Stimulated activated CD8-positive, alpha-beta memory T cell treated with anti-CD3 and anti-CD28 coated beads, Interleukin-7, amount 100 ng/mL, for 48 hours (primary cell): ENCODE measurements around the gene ANP32B.

Experiments
- DNase-seq, 2 donors: peaks; one replicate each; pipeline ENCODE4 v3.0.0-alpha.2; 2020; ENCODE audit warnings: low read depth in 1 of 2; ENCODE audit errors: extremely low read depth in 1 of 2

The ANP32B gene

DNA sequence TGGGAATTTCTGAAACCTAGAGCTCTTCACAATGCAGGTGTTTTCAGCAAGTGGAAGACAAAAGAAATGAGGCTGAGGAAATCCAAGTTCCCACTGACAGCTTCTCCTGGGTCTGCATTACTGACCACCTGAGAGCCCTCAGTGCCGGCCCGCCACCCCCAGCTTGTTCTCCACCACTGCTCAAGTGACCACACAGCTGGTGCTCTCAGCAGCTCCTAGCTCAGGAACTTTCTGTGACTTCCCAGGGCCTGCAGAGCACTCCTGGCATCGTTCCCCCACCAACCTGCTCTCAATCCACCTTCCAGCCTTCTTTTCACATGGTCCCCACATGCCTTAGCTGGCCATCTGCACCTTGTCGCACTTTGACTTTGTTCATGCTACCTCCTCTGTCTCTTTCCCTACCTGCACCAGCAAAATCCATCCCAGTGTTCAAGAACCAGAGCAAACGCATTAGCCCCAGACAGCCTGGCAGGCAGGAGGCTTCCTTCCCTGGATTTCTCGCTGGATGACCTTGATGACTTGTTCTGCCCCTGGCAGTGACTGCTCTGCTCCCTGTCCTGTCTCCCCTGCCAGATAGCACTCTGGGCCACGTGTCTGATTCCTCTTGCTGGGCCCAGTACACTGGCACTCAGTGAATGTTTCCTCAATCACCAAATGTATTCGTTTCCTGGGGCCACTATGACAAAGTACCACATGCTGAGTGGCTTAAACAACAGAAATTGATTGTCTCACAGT is 38.3 kb downstream of the ANP32B start:
- no peak for DNase-seq

DNA sequence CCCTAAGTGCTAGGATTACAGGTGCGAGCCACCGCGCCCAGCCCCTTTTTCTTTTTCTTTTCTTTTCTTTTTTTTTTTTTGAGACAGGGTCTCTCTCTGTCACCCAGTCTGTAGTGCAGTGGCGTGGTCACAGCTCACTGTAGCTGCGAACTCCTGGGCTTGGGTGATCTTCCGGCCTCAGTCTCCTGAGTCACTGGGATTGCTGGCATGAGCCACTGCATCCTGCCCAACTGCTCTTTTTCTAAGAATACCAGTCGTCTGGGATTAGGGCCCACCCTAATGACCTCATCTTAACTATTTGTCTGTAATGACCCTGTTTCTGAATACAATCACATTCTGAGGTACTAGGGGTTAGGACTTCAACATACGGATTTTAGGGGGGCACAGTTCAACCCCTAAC is 39.3 kb downstream of the ANP32B start:
- DNase-seq, result no peak

DNA sequence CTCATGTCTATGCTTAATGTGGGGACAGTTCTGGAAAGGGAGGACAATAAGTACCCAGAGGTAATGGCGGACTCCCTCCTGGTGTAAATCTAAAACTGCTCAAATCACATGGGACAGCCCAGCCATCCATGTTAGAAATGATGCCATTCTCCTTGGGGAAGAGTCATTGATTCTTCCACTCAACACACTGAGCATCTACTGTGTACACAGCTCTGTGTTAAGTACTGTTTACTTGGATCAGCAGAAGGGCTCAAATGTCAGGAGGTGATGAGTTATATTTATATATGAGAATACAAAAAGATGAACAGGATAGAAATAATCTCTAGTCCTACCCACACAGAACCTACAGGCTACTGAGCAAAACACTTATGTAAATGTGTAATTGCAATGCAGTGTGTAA is 41.6 kb downstream of the ANP32B start:
- no peak for DNase-seq

DNA sequence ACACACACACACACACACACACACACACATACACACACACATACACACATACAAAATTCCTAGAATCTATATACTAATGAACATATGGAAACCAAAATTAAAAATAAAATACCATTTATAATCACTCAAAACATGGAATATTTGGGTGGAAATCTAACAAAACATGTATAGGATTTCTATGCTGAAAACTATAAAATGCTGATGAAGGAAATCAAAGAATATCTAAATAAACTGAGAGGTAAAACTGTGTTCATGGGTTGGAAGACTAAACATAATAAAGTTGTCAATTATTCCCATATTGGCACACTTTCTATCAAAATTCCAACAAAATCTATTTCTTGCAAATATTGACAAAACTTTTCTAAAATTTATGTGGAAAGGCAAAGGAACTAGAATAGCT is 48.0 kb downstream of the ANP32B start:
- no peak for DNase-seq

DNA sequence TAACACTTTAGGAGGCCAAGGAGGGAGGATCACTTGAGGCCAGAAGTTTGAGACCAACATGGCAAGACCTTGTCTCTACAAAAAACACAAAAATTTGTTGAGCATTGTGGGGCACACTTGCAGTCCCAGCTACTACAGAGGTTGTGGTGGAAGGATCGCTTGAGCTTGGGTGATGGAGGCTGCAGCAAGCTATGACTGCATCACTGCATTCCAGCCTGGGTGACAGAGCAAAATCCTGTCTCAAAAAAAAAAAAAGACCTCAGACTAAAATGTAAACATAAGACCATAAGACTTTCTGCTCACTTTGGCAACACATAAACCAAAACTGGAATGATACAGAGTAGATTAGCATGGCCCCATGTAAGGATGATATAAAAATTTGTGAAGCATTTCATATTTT is 48.8 kb downstream of the ANP32B start:
- DNase-seq, result no peak

DNA sequence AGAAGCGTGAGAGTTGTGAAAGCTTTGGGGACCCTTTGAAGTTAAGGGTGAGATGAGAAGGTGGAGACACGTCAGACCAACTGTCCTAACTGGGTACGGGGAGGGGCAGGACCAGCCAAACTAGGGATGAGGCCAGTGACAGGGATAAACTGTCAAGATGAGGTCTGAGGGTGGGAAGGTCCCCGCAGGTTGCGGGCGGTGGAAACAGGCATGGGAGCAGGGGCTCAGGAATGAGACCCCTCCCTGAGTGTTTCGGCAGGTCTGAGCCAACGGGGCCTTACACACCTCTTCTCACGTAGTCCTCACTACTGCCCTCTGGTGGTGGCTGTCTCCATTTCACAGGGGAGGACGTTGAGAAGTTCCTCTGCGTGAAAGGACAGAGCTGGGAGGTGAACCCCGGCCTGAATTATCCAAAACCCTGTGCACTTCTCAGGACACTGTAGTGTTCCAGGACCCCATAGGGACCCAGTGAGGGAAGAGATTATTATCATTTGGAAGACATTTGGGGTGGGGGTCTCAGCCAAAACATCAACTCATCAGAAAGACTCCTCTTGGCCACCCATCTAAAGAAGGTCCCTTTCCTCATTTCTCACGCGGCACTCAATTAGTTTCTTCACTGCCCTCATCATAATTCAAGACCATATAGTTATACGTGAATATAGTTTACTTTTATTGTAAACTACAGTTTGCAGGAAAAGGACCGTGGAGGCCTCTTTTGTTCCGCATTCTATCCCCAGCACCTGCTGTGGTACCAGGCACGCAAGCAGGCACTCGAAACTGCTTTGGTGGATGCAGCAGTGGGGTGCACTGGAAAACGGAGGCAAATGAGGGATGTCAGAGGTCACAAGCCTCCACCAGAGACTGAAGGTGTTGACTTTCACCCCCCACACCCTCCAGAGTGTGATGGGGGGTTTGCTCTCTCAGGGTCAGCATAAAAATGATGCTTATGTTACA is 51.7 kb downstream of the ANP32B start:
- DNase-seq, result peak; percentile 63 to 85

DNA sequence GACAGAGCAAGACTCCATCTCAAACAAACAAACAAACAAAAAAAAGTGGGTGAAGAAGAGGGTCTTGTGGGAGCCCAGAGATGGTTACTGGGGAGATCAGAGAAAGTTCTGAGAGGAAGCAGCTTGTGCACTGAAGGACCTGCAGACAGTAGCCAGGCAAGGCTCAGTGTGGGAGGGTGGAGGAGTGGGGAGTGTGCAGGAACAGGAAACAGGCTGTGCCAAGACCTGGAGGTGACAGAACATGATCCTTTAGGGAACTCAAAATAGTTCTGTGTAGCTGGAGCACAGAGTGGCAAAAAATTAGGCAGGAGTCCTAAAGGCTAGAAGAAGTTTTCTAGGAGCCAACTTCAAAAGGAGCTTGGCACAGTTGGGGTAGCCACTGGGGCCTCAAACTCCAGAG is 54.2 kb downstream of the ANP32B start:
- no peak for DNase-seq

DNA sequence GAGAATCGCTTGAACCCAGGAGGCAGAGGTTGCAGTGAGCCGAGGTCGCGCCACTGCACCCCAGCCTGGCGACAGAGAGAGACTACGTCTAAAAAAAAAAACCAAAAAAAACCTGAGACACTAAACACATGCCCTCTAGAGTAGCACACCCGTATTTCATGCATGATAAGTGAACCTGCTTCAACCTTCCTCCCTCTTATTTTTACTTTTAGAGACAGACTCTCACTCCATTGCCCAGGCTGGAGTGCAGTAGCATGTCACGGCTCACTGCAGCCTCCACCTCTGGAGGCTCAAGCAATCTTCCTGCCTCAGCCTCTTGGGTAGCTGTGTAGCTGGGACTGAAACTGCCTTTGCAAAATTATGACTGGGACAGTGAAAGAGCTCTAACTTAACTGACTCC is 55.8 kb downstream of the ANP32B start:
- DNase-seq, result no peak

DNA sequence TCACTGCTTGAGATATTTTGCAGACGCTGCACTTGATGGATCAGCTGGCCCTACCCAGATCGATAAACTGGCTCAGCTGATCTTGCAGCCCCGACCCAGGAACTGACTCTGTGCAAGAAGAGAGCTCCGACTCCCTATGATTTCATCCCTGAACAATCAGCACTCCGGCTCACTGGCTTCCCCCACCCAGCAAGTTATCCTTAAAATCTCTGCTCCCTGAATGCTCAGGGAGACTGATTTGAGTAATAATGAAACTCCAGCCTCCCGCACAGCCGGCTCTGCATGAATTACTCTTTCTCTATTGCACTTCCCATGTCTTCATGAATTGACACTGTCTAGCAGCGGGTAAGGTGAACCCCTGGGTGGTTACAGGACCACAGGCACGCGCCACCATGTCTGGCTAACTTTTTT is 56.5 kb downstream of the ANP32B start:
- DNase-seq, result no peak

DNA sequence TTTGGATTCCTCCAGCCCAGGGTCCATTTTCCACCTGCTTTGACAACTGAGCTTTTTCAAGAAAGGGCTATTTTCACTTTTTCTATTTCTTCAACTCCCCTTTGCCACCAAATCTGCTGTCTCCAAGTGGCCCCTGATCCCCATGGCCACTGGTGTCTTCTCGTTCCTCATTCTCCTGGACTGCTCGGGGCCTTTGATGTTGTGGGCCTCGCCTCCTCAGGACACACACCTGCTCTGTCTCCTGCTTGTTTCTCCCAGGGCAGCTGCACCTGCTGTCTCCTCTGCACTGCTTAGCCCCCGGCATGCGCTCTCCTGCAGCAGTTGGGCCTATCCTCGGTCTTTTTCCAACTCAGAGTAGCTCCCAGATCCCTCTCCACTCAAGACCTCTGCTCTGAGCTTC is 57.1 kb downstream of the ANP32B start:
- DNase-seq, result no peak

DNA sequence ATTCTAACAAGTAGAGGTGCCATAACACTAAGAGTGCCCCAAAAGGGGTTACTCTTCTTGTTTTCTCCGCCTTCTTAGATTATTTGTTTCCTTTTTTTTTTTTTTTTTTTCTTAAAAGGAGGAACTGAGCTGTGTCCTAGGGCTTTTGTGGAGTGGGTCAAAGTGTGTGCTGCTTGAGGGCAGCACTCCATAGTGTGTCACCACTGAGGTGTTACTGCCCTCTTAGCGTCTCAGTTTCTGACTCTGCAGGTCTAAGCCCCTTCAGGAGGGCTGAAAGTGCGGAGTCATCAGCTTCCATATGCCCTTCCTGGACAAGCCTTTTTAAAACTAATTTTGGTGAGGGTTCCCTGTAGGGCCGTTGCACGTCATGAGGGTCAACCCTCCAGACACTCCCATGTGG is 60.8 kb downstream of the ANP32B start:
- no peak for DNase-seq

DNA sequence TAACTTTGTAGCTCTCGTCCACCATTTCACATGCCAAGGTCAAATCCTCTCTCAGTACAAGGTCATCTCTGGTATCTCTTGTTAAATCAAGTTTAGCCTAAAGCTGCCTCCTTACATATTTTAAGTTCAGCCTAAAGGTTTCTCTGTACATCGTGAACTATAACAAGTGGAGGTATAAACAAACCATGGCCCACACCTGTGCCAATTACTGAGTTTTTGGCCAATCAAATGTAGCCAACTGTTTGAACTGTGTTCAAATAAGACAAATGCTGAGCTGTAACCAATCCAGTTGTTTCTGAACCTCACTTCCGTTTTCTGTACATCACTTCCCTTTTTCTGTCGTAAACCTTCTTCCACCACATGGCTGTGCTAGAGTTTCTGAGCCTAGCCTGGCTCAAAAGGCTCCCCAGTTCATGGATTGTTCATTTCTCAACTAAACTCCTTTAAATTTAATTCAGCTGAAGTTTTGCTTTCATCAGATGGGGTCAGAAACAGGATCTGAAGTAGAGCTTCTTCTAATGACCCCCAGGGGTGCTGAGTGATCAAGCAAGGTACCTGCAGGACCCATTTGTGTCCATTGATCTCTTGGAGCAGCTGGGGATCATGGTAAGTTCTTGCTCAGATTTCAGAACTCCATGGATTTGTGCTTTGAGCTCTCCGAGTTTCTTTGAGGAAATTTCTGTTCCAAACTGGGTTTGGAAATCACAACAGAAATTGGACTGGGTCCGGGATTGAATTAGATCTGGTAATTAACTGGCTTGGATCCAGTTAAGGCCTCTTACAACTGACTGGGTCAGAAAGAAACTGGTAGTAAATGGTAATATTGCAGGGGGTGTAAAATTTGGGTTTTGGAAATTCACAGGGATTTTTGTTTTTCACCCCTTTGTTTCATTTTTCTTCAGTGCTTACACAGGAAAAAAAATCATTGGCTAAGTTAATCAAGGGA is 62.4 kb downstream of the ANP32B start:
- peak in 1 of 2 donors; percentile 18 for DNase-seq

DNA sequence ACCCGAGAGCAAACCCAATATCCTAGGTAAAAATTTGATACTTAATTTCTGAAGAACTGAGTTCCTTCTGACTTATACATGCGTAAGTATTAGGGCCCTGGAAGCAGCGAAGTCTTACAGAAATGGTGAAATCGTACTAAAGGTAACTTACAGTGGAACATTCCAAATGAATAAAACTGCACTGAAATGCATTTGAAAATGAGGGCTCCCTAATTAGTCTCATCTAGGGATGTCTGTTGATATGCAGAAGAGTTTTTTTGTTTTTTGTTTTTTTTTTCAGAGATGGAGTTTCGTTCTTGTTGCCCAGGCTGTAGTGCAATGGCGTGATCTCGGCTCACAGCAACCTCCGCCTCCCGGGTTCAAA is 63.0 kb downstream of the ANP32B start:
- DNase-seq, result no peak

DNA sequence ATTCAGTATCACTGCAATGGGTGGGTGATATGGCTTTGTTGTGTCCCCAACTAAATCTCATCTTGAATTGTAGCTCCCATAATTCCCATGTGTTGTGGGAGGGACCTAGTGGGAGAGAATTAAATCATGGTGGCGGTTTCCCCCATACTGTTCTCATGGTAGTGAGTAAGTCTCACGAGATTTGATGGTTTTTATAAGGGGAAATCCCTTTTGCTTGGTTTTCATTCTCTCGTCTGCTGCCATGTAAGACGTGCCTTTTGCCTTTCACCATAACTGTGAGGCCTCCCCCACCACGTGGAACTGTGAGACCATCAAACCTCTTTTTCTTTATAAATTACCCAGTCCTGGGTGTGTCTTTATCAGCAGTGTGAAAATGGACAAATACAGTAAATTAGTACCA is 63.9 kb downstream of the ANP32B start:
- no peak for DNase-seq

DNA sequence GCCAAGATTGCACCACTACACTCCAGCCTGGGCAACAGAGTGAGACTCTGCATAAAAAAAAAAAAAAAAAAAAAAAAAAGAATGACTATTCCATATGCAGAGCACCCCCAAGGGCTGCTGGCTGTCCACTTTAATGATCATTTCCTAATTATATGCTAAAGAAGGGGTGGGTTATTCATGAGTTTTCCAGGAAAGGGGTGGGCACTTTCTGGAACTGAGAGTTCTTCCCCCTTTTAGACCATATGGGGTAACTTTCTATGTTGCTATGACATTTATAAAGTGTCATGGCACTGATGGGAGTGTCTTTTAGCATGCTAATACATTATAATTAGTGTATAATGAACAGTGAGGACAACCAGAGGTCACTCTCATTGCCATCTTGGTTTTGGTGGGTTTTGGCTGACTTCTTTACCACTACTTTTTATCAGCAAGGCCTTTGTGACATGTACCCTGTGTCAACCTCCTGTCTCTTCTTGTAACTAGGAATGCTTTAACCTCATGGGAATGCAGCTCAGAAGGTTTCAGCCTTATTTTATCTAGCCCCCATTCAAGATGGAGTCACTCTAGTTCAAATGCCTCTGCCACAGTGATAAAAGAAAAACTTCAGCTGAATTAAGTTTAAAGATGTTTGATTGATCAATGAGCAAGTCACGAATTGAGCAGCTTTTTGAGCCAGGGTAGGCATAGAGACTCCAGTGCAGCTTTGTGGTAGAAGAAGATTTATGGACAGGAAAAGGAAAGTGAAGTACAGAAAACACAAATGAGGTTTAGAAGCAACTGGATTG is 66.3 kb downstream of the ANP32B start:
- DNase-seq, result no peak

DNA sequence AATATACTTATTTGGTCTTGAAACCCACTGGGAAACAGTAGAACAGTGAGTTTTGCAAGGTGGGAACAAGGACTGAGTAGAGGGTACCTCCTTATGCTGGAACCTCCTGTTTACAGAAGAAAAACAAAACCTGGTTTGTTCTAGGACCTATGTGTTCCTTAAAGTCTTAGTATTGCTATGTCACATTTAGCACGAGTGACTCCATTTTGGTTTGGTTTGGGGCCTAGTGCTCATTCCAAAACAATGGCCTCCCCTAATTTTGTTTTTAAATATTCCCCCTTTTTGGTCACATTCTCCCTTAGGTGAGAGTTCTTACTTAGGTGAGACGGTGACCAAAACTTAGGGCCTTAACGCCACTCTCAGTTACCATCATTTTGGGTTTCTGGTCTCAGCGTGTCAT is 67.2 kb downstream of the ANP32B start:
- DNase-seq, result no peak

DNA sequence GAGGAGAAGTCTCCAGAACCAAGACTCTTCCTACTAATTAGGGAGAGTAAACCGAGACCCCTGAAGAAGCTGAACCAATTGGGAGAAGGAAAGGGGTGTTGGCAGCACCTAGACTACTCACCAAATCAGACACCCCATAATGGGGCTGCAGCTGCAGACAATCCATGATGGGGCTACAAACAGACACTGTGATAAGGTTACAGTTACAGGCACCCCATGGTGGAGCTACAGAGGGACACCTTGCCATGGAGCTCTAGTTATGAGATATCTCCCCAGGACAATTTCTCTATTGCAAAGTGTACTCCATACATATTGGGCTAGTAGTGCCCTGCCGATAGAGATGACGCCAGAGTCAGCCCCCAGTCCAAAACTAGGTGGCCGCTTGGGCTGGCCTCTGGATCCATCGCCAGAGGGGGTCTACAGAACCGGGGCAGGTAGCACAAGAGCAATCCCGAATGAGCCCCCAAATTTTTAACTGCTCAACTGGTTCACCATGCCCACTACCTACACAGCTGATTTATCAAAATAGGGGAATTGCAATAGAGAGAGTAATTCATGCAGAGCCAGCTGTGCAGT is 71.3 kb downstream of the ANP32B start:
- DNase-seq, result no peak

DNA sequence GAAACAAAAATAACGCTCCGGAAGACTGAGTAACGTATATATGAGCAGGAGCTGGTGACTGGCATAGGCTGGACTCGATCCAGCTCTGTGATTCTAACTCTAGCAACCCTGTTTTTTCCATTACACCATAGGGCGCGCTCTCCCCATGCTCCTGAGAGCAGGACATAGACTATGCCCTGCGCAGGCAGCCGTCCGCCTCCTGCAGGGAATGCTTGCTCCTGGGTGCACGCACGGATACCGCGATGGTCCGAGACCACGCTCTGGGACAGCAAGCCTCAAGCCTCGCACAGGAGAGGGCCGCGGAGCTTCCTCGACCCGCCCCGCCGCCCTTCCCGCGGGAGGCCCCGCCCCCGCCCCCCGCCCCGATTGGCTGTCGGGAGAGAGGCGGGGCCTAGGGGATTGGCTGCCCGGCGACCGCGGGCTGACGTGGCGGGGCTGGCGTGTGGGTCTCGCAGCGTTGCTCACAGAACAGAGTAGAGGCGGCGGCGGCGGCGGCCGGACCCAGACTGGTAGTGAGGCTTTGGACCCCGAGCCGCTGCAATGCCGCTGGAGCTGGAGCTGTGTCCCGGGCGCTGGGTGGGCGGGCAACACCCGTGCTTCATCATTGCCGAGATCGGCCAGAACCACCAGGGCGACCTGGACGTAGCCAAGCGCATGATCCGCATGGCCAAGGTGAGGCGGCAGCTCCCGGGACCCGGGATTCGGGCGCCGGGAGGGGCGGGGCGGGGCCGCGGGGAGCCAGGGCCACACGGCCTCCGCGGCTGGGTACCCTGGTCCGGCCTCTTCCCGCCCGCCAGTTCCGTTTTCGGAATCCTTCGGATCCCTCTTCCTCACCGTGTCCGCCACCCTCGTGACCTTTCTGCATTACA is 73.4 kb downstream of the ANP32B start, which contains the start of gene NANS:
Gene NANS, plus strand, starts transcription at position 464 of the 869 bp plus-strand sequence. Its CDS starts 77 bp downstream, at position 541.
- DNase-seq, result peak; percentile 91
